Measurements from ENCODE around the gene POLE. TPM values are rescaled to one million over a fixed set of nuclear protein-coding genes. Genes with fewer than 3 reads are reported as not detected.
A peak's percentile ranks its signal among the peaks of the same experiment; 100 is the strongest.

Gene POLE
- total RNA-seq, 1 experiment from 2014 or later, result 62.9 TPM

- no peak overlapping the region for H3K4me3 ChIP-seq
- H3K4me2 ChIP-seq, result no peak overlapping the region
- H3K36me3 ChIP-seq (ENCODE audit: low read depth), result peaks cover 16% of the 10 kb centered on the region; the same call in 1 of the 2 replicates
- no peak overlapping the region for H3K27ac ChIP-seq
- H2AFZ ChIP-seq, result no peak overlapping the region
- intact Hi-C loops (cut with micrococcal nuclease; ENCODE audit: unreplicated experiment), result no loop called here
- no peaks in the 10 kb centered on the region for H3K27me3 ChIP-seq (ENCODE audit: insufficient read depth, low read depth)
- POLR2A ChIA-PET (ENCODE audit: unreplicated experiment), result no interaction called here
- H3K4me1 ChIP-seq (replicated peaks; ENCODE audit: insufficient read depth), result peaks cover 14% of the 10 kb centered on the region
- CTCF ChIA-PET, result no interaction called here
- H3K9me3 ChIP-seq (ENCODE audit: insufficient read depth, low read depth), result no peaks in the 10 kb centered on the region
- peaks cover 29% of the 10 kb centered on the region for H3F3A ChIP-seq (ENCODE audit: insufficient read depth, low read depth)
- H3K79me2 ChIP-seq (ENCODE audit: low read depth), result peaks cover 38% of the 10 kb centered on the region
- no peaks in the 10 kb centered on the region for H3K9me2 ChIP-seq (ENCODE audit: insufficient read depth)
- BruUV-seq (replicated peaks), result no TSS peak
- peaks cover 65% of the 10 kb centered on the region for H4K20me1 ChIP-seq (ENCODE audit: insufficient read depth)
- TF ChIP-seq CTCF (conservative IDR thresholded peaks at IDR 0.05) (no peak), EZH2 (IDR thresholded peaks at IDR 0.05; ENCODE audit: low read depth) (no peak)
- DNase-seq, result no peak
Measured at GRCh38 chr12:132715874-132716273, 28.7 kb upstream of the POLE start.

- intact Hi-C loops (cut with micrococcal nuclease; ENCODE audit: unreplicated experiment), result no loop called here
- Histone ChIP-seq H3F3A (ENCODE audit: insufficient read depth, low read depth) (peaks cover 26% of the 10 kb centered on the region), H3K4me2 (peak overlapping the region; percentile 85; the same call in 1 of the 2 replicates), H4K20me1 (ENCODE audit: insufficient read depth) (peaks cover 46% of the 10 kb centered on the region), H2AFZ (no peak overlapping the region), H3K9me2 (ENCODE audit: insufficient read depth) (no peaks in the 10 kb centered on the region), H3K9me3 (ENCODE audit: insufficient read depth, low read depth) (no peaks in the 10 kb centered on the region), H3K36me3 (ENCODE audit: low read depth) (peaks cover 19% of the 10 kb centered on the region; the same call in 1 of the 2 replicates), H3K79me2 (ENCODE audit: low read depth) (peaks cover 58% of the 10 kb centered on the region), H3K27ac (no peak overlapping the region), H3K4me3 (no peak overlapping the region), H3K27me3 (ENCODE audit: insufficient read depth, low read depth) (no peaks in the 10 kb centered on the region), H3K4me1 (replicated peaks; ENCODE audit: insufficient read depth) (peaks cover 19% of the 10 kb centered on the region)
- DNase-seq, result no peak
- CTCF ChIA-PET, result no interaction called here
- no TSS peak for BruUV-seq (replicated peaks)
- POLR2A ChIA-PET (ENCODE audit: unreplicated experiment), result no interaction called here
- no peak for TF ChIP-seq EZH2 (IDR thresholded peaks at IDR 0.05; ENCODE audit: low read depth)
- TF ChIP-seq CTCF (conservative IDR thresholded peaks at IDR 0.05), result no peak
Measured at GRCh38 chr12:132713123-132713522, 26.0 kb upstream of the POLE start.

- CTCF ChIA-PET, result no interaction called here
- Histone ChIP-seq H3K27me3 (ENCODE audit: insufficient read depth, low read depth) (no peaks in the 10 kb centered on the region), H2AFZ (peak overlapping the region; percentile 78), H3K4me3 (peak overlapping the region; percentile 100), H3K4me2 (peak overlapping the region; percentile 85), H4K20me1 (ENCODE audit: insufficient read depth) (peaks cover 31% of the 10 kb centered on the region), H3K9me2 (ENCODE audit: insufficient read depth) (no peaks in the 10 kb centered on the region), H3F3A (ENCODE audit: insufficient read depth, low read depth) (peaks cover 31% of the 10 kb centered on the region), H3K36me3 (ENCODE audit: low read depth) (peaks cover 23% of the 10 kb centered on the region; the same call in 1 of the 2 replicates), H3K27ac (no peak overlapping the region), H3K79me2 (ENCODE audit: low read depth) (peaks cover 58% of the 10 kb centered on the region), H3K9me3 (ENCODE audit: insufficient read depth, low read depth) (no peaks in the 10 kb centered on the region), H3K4me1 (replicated peaks; ENCODE audit: insufficient read depth) (peaks cover 19% of the 10 kb centered on the region)
- TF ChIP-seq EZH2 (IDR thresholded peaks at IDR 0.05; ENCODE audit: low read depth), result no peak
- no peak for TF ChIP-seq CTCF (conservative IDR thresholded peaks at IDR 0.05)
- intact Hi-C loops (cut with micrococcal nuclease; ENCODE audit: unreplicated experiment), result no loop called here
- TSS peak; percentile 44 for BruUV-seq (replicated peaks)
- DNase-seq, result peak in 1 of 2 experiments; percentile 29
- POLR2A ChIA-PET (ENCODE audit: unreplicated experiment), result no interaction called here
Measured at GRCh38 chr12:132711080-132711843, 24.1 kb upstream of the POLE start.
